Heart left ventricle (tissue), 16 donors: ENCODE results near the gene FRMPD4. TPM values are rescaled to one million over a fixed set of nuclear protein-coding genes. Genes with fewer than 3 reads are reported as not detected.

Experiments
- ATAC-seq, 4 donors: fragments of 200-7000 bp; cut with Tn5 transposase; one replicate each; pipeline ENCODE4 v1.9.1; 2020 to 2022; ENCODE audit warnings: moderate library complexity in 4 of 4, mild to moderate bottlenecking in 3 of 4, moderate number of reproducible peaks in 1 of 4
- DNase-seq, 5 donors: peaks; one replicate each; pipeline ENCODE4 v3.0.0-alpha.2; 2020
- H3K27ac ChIP-seq, 12 donors: fragments of 200-600 bp; sonication (generic) in 4 of 12; one replicate each; pipeline versions ENCODE4 v1.5.0 to v1.8.0; 2016 to 2022; ENCODE audit warnings: mild to moderate bottlenecking in 2 of 12
- H3K27me3 ChIP-seq, 9 donors: fragments of 200-600 bp; sonication (generic) in 2 of 9; one replicate each; pipeline versions ENCODE4 v1.5.1 to v1.8.0; 2016 to 2022; ENCODE audit warnings: mild to moderate bottlenecking in 3 of 9
- H3K36me3 ChIP-seq, 9 donors: fragments of 200-600 bp; sonication (generic) in 2 of 9; one replicate each; pipeline versions ENCODE4 v1.5.0 to v1.8.0; 2018 to 2022; ENCODE audit warnings: mild to moderate bottlenecking in 2 of 9
- H3K4me1 ChIP-seq, 12 donors: fragments of 200-600 bp; sonication (generic) in 4 of 12; one replicate each; pipeline versions ENCODE4 v1.5.0 to v1.8.0; 2016 to 2022; ENCODE audit warnings: mild to moderate bottlenecking in 3 of 12
- H3K4me3 ChIP-seq, 12 donors: fragments of 200-600 bp; sonication (generic) in 4 of 12; one replicate each; pipeline versions ENCODE4 v1.5.0 to v1.8.0; 2017 to 2022; ENCODE audit warnings: mild to moderate bottlenecking in 9 of 12, moderate library complexity in 4 of 12
- H3K9me3 ChIP-seq, 12 donors: fragments of 200-600 bp; sonication (generic) in 4 of 12; one replicate each; pipeline versions ENCODE4 v1.5.0 to v1.8.0; 2016 to 2022; ENCODE audit warnings: mild to moderate bottlenecking in 1 of 12
- CTCF ChIP-seq, 12 donors: fragments of 200-600 bp; sonication (generic) in 4 of 12; IDR thresholded peaks; one replicate each; pipeline versions ENCODE4 v1.5.0 to v1.8.0; 2018 to 2022; ENCODE audit warnings: antibody characterized with exemption in 12 of 12, mild to moderate bottlenecking in 5 of 12
- POLR2A ChIP-seq, 2 donors: fragments of 450-650 bp; IDR thresholded peaks; one replicate each; pipeline ENCODE4 v1.6.1; 2017; ENCODE audit warnings: antibody characterized with exemption in 2 of 2, mild to moderate bottlenecking in 2 of 2, moderate library complexity in 2 of 2
- WGBS, 4 donors: extraction: QIAGEN DNeasy Blood & Tissue Kit in 2 of 4; methylation state at CpG; one replicate each; pipeline versions ENCODE4 v1.1.5 to v1.1.7; 2013 to 2018; 5-methylcytosine and 5-hydroxymethylcytosine counted together
- intact Hi-C, 10 donors: fragments of 100-400 bp; cut with DNase I; formaldehyde crosslinking; loops; one replicate each; pipeline versions ENCODE4 v1.11.1 to v1.14.2; 2022
- polyA plus RNA-seq, 2 donors: library from polyadenylated mRNA; stranded (reverse); fragments of 200-250 nt; gene quantifications; one replicate each; pipeline ENCODE4 v1.2.3, GENCODE V29; 2013
- total RNA-seq, 9 donors: library from RNA; depleted of rRNA in 2 of 9; stranded (reverse); fragments of >200 nt in 2 of 9; fragmentation: NEBNext Ultra II Directional in 3 of 9; extraction: Animal tissue kit (Norgen Biotek cat#: 25700) in 3 of 9; gene quantifications; one replicate each; pipeline versions ENCODE4 v1.1.0 to v1.2.4, GENCODE V29; 2016 to 2023
- donor health status: ischemic (EF 13 %, LVEDD 7.1; RV severe dilation, severe dysfunction).
- donor health status: healthy with polysubstance abuse.
- donor health status: DM: no; HTN: yes; CAD: no.
- donor health status: DM: no; HTN: no; CAD: no.
- donor health status: ischemic (EF 25% LVEDD 6.9; RV normal size, moderate dysfunction).
- donor health status: ischemic (EF 25% LVEDD 5.7; RV mildly dilated, moderate dysfunction).
- donor health status: healthy.
- donor health status: DM: yes; HTN: yes; CAD: no.
- donor health status: ischemic (EF 35%, LVEDD 5.7; RV mildly dilated, moderate dysfunction).
- donor health status: nonischemic (EF 11% LVEDD 7.7; RV severe dilation, severe dysfunction).
- donor health status: DM: yes; HTN: yes; CAD: no.
- donor health status: PGD.
- donor health status: ischemic (EF 29% LVEDD 5.4; RV normal size, mild dysfunction).
- donor health status: nonischemic (EF 23%, LVEDD 6.1; RV moderate dilation, normal function).

Gene FRMPD4
- total and polyA plus RNA-seq, 11 donors, result 0.07 to 4.2 (median 1.4) TPM

GRCh38 chrX:12322031-12322430 is 183.8 kb downstream of the FRMPD4 start:
- no peaks in the 10 kb centered on the region for H3K27me3 ChIP-seq
- no peaks in the 10 kb centered on the region for H3K9me3 ChIP-seq
- no peak overlapping the region for H3K27ac ChIP-seq
- H3K36me3 ChIP-seq, result no peaks in the 10 kb centered on the region
- intact Hi-C loops, result no loop called here
- no peak overlapping the region for H3K4me3 ChIP-seq
- H3K4me1 ChIP-seq, result no peaks in the 10 kb centered on the region
- DNase-seq (no peak), ATAC-seq (no peak)
- TF ChIP-seq CTCF (IDR thresholded peaks at IDR 0.05) (no peak), POLR2A (IDR thresholded peaks at IDR 0.05) (no peak)

- H3K27me3 ChIP-seq, result no peaks in the 10 kb centered on the region
- H3K36me3 ChIP-seq, result no peaks in the 10 kb centered on the region
- H3K27ac ChIP-seq, result no peak overlapping the region
- H3K4me3 ChIP-seq, result no peak overlapping the region
- H3K9me3 ChIP-seq, result no peaks in the 10 kb centered on the region
- TF ChIP-seq POLR2A (IDR thresholded peaks at IDR 0.05) (no peak), CTCF (IDR thresholded peaks at IDR 0.05) (no peak)
- DNase-seq (no peak), ATAC-seq (no peak)
- H3K4me1 ChIP-seq, result no peaks in the 10 kb centered on the region
- WGBS, 4 donors, result 65 to 74% (median 70%) methylated on average over 2 of the region's 2 CpGs
- intact Hi-C loops, result no loop called here
Observed at GRCh38 chrX:12325171-12325570, 186.9 kb downstream of the FRMPD4 start.

- Histone ChIP-seq H3K4me3 (no peak overlapping the region), H3K27me3 (no peaks in the 10 kb centered on the region), H3K36me3 (no peaks in the 10 kb centered on the region), H3K4me1 (no peaks in the 10 kb centered on the region), H3K9me3 (no peaks in the 10 kb centered on the region), H3K27ac (no peak overlapping the region)
- no peak for DNase-seq
- no peak for ATAC-seq
- intact Hi-C loops, result no loop called here
- TF ChIP-seq POLR2A (IDR thresholded peaks at IDR 0.05) (no peak), CTCF (IDR thresholded peaks at IDR 0.05) (no peak)
Observed at GRCh38 chrX:12327836-12328235, 189.6 kb downstream of the FRMPD4 start.

GRCh38 chrX:12329476-12329875 is 191.2 kb downstream of the FRMPD4 start:
- H3K9me3 ChIP-seq, result no peaks in the 10 kb centered on the region
- no peak for DNase-seq
- no peaks in the 10 kb centered on the region for H3K36me3 ChIP-seq
- no peak overlapping the region for H3K4me3 ChIP-seq
- intact Hi-C loops, result no loop called here
- ATAC-seq, result no peak
- H3K4me1 ChIP-seq, result no peaks in the 10 kb centered on the region
- H3K27ac ChIP-seq, result no peak overlapping the region
- H3K27me3 ChIP-seq, result no peaks in the 10 kb centered on the region
- TF ChIP-seq CTCF (IDR thresholded peaks at IDR 0.05), result no peak
- WGBS, 4 donors, result 46 to 79% (median 74%) methylated on average over 3 of the region's 3 CpGs
